GM12864 (cell line): ENCODE measurements around the gene SACM1L.

Source experiments
- DNase-seq: peaks from one replicate; pipeline ENCODE4 v3.0.0-alpha.2; 2011; ENCODE audit warnings: low read depth
- H3K4me3 ChIP-seq: 2 replicates; pipeline ENCODE4 v1.5.1; 2011; ENCODE audit warnings: mild to moderate bottlenecking, low read depth, low read length, control low read depth
- TF ChIP-seq, protein P1 (sequence below): IDR thresholded peaks from 2 replicates; pipeline ENCODE4 v1.5.1; 2011; ENCODE audit warnings: low read depth, mild to moderate bottlenecking, moderate library complexity, low read length, control low read depth, inconsistent platforms; ENCODE audit errors: missing control alignments

SACM1L gene

DNA sequence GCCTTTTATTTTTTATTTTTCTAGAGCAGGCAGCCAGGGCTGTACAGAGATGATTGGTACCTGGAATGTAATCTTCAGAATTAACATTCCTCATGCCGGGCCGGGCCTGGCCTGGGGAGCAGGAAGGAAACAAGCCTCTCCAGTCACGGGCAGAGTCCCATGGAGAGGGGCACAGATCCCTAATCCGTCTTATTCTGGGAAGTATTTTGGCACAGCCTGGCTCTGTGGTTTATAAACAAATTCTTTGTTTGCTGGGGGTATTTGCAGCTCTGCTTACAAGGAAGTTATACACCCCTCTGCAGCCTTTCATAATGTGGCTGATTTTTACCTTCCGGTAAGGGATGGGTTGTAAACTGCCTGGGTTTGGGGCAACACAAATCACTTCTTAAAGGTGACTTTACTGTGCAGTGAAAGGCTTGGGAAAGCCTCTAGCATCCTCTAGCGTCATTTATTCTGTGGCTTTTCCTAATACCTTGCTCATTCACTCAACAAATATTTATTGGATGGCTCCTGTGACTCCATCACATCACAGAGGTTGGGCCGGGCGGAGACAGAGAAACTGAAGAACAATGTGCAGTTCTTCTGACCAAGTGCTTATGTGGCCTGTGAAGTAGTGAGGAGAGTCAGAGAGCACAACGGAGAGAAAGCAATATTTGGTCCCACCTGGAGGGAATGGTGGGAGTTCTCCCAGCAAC is 104.4 kb downstream of the SACM1L start:
- no peak overlapping the region for H3K4me3 ChIP-seq
- TF ChIP-seq, protein P1, sequence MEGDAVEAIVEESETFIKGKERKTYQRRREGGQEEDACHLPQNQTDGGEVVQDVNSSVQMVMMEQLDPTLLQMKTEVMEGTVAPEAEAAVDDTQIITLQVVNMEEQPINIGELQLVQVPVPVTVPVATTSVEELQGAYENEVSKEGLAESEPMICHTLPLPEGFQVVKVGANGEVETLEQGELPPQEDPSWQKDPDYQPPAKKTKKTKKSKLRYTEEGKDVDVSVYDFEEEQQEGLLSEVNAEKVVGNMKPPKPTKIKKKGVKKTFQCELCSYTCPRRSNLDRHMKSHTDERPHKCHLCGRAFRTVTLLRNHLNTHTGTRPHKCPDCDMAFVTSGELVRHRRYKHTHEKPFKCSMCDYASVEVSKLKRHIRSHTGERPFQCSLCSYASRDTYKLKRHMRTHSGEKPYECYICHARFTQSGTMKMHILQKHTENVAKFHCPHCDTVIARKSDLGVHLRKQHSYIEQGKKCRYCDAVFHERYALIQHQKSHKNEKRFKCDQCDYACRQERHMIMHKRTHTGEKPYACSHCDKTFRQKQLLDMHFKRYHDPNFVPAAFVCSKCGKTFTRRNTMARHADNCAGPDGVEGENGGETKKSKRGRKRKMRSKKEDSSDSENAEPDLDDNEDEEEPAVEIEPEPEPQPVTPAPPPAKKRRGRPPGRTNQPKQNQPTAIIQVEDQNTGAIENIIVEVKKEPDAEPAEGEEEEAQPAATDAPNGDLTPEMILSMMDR = no peak
- DNase-seq = no peak

DNA sequence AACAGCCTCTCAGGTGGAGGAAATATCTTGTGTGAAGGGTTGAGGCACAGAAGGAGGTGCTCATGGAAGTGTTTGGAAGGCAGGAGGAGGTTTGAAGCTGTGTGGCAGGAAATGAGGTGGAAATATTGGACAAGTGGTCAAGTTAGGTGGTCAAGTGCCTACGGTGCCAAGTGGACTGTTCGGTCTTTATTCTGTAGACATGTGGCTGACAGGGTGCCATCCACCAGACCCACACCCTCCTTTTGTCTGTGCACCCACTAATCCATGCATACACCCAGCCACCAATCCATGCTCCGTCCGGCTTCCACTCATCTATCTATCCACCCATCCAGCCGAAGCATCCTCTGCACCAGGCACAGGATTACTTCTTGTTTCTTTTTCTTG is 105.0 kb downstream of the SACM1L start:
- no peak overlapping the region for H3K4me3 ChIP-seq
- DNase-seq = no peak
- TF ChIP-seq, protein P1 = no peak

DNA sequence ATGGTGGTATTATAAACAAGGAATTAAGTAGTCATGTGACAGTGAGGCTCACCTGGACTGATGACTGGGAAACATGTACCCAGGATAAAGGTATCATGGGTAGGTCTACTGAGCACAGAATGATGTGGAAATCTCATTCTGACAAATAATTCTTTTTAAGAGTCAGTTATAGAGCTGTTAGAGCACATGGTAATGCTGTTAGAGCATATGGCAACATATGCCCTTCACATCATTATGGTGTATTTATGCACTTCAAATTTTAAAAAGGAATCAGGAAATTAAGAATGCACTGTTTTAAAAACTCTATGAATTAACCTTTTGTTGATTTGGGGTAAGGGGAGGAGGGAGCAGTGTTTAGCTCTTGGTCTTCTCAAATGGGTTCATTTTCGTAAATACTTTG is 105.5 kb downstream of the SACM1L start:
- no peak overlapping the region for H3K4me3 ChIP-seq
- no peak for DNase-seq
- TF ChIP-seq, protein P1 = no peak
